ENCODE measurements around the gene WSCD2.
"Not testable (repeated sequence)": the region's sequence is repeated elsewhere in the genome, so short reads cannot be mapped to it uniquely, and the experiment has no call there.

WSCD2 gene

DNA sequence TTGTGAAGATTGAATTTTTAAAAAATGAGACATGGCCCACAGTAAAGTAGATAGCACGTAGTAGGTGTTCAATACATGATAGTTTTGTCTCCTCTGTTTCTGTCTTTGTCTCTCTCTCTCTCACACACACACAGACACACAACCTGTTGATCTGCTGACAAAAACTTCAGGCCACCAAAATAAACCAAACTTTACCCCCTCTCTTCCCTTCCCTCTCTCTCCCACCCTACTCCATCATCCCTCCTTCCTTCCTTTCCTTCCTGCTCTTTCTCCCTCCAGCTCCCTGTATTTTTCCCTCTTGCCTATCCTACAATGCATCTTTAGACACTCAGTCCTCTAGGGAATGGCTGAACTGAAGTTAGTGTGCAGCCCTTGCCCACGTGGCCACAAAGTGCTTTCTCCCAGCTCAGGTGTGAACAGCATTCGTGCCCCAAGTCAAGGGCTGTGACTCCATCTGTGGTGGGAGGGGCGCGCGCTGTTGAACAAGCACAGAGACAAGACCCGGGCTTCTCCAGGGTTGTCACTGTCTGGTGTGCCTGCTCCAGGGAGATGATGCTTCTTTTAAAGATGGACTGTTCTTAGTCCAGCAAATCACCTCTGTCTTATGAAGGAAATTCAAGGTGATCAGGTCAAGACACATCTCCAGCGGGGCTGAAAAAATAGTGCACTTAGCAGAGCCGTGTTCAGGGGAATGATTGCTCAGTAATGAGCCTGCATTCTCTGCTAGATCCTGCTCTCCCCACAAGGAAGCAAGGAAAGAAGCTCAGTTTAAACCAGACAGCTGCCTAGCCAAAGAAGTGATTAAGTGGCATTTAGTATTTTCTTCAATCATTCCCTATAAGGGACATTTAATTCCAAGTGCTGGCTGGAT is 75.3 kb downstream of the WSCD2 start:
- no peak for FAIRE-seq

DNA sequence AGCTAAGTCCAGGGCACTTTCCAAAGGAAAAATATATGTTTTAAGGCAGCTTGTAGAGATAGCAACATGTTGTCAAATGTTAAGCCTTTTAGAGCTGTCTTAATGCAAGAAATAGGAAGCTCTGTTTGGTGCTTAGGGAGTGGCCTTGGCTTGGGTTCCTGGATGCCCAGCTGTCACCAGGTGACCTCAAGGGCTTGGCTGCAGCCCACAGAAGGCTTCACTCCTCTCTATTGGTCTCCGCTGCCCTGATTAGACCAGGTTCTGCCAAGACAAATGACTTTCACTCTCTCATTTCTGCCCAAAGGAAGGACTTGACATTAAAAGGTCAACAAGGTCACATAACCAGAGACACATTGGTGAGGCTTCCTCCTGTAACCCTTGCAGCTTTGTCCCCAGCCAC is 76.8 kb downstream of the WSCD2 start:
- FAIRE-seq, result no peak

DNA sequence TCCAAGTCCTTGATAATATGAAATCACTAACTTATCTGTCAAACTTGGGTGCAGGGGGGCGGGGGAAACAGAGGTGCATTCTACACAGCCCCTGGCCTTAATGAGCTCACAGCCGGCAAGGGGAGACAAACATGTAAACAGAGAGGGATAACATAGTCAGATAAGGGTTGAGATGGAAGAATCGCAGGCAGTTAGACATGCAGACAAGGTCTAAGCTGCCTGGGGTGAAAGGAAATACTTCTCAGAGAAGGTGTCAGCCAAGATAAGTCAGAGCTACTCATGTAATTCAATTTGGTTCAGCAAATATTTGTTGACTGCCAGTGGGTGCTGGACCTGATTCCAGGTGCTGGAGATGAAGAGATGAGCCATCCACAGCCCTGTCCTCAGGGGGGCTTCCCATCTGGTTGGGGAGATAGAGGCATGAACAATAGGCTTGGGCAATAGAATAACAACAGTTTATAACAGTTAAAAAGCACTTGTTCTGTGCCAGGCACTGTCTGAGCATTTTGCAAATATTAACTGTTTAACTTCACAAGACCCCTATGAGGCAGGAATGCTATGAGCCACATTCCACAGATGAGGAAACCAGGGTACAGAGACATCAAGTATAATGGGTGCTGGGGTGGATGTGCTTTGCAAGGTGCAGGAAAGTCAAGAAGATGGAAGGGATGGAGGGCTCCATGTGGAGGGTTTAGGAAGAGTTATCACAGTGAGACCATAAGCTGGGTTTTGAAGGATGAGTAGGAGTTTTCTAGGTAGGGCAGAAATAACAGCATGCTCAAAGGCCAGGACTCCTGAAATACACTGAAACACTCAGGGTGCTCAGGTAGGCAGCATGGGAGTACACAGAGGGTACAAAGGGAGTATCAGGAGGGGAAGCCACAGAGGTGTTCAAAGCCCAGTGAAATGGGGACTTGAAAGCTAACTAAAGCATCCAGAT is 79.0 kb downstream of the WSCD2 start:
- no peak for FAIRE-seq

DNA sequence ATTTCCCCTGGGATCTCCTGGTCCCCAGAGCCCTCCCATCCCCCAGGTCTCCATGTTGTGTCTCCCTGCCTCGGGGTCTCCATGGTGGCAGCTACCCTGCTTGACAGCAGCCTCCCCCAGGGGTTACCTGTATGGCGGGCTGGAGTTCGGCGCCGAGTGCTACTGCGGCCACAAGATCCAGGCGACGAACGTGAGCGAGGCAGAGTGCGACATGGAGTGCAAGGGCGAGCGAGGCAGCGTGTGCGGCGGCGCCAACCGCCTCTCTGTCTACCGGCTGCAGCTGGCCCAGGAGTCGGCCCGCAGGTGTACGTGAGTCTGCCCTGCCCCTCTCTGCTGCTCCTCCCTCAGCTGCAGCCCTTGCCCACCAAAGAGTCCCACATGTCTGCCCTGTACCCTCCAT is 80.9 kb downstream of the WSCD2 start:
- no peak for FAIRE-seq

DNA sequence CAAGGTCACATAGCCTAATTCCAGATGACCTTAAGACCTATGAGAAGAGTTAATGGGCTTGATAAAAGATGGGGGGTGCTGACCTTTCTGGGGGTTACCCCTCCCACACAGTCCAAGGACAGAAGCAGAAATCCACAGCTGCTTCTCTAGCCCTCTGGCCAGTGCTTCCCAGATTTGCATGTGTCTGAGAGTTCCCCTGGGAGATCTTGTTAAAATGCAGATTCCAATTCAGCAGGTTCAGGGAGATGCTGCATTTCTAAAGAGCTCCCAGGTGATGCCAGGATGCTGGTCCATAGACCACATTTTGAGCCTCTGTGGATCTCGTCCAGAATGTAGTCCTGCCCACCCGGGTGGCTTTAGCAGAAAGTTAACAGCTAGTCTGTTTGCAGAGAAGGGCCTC is 82.1 kb downstream of the WSCD2 start:
- FAIRE-seq, result no peak

DNA sequence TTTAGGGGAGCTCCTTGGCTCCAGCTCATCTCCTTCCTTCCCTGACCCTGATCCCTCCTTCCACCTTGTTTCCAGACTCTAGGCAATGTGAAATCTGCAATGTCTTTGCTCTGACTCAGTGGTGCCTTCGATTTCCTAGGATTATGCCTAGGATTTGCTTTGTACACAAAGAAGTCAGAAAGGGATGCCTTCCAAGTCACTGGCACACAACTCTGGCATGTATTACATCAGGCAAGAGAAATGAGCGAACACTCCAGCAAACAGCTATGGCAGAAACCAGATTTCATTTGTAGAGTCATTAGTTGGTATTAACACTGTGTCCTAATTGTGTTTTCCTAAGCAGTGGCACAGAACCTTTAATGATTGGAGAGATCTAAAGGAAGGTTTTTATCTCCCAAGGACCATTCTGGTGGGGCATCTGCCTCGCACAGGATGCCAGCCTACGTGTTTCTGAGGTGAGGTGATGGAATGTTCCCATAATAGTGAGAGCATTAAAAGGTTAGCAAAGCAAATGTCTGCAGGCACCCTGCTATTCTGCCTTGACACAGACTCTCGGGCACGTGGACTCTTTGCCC is 84.9 kb downstream of the WSCD2 start:
- no peak for FAIRE-seq

DNA sequence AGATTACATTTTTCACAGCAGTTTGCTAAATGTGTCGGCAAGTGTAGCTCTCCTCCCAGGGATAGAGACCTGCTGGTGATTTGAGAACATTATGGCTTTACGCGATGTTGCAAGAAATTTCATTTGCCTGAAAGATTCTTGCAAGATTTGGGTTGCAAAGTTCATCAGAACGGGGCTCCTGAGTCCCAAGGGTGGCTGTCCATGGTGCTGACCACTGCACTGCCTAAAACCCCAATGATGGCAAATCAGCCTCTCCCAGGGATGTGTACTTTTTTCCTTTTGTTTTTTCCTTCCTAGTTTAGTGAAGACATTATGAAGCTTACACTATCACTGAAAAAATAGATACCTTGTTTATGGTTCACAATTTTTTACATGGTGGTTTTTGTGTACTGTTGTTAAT is 85.4 kb downstream of the WSCD2 start:
- no peak for FAIRE-seq

DNA sequence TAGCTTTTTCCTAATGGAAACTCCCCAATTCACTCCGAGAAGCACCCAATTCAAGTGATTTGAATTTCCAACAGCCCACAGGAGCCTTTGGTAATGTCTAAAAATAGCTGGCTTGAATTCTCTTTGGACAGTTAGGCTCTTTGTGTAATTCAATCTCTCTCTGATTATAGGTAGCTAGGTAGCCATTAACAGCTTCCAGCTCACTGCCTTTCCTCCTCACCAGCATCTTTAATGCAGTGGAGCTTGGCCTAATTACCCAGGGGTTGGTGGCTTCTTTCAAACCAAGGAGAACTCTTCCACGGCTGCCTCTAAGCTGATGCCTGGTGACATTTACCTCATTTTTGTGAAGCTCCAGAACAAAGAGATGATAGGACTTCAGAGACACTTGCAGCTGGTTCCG is 86.4 kb downstream of the WSCD2 start:
- FAIRE-seq, result peak; percentile 98

DNA sequence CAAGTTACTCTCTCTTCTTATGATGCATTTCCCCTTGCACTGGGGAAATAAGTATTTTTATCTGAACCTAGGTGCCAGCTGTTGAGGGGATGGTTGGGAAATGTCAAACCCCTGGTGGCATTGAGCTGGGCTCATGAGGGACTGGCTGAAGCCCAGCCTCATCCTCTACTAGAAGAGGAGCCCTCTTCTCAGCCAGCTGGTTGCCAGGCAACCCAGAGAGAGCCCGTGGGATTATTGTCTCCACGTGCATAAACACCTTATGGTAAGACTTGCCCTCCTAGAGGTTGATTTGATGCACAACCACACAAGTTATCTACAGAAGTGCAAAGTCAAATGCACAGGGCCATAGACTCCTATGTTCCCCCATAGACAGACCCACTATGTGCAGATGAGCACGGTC is 89.8 kb downstream of the WSCD2 start:
- no peak for FAIRE-seq

DNA sequence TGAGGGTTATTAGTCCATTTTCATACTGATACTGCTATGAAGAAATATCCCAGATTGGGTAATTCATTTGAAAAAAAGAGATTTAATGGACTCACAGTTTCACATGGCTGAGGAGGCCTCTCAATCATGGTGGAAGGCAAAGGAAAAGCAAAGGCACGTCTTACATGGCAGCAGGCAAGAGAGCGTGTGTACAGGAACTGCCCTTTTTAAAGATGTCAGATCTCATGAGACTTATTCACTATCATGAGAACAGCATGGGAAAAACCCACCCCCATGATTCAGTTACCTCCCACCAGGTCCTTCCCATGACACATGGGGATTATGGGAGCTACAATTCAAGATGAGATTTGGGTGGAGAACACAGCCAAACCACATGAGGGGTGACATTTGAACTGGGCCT is 96.0 kb downstream of the WSCD2 start:
- FAIRE-seq, result not testable (repeated sequence)

DNA sequence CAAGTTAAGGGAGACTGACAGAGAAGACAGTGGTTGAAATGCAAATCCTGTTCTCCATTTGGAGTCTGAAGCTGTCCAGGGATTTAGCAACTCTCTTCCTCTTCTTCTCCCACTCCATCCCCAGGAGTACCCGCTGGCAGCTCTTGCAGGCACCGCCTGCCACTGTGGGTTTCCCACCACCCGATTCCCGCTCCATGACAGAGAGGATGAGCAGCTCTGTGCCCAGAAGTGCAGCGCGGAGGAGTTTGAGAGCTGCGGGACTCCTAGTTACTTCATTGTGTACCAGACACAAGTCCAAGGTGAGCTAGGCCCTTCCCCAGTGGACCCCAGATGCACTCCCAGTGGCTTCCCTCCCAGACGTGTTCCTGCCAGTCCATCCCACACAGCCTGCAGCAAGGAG is 97.8 kb downstream of the WSCD2 start:
- FAIRE-seq, result no peak

DNA sequence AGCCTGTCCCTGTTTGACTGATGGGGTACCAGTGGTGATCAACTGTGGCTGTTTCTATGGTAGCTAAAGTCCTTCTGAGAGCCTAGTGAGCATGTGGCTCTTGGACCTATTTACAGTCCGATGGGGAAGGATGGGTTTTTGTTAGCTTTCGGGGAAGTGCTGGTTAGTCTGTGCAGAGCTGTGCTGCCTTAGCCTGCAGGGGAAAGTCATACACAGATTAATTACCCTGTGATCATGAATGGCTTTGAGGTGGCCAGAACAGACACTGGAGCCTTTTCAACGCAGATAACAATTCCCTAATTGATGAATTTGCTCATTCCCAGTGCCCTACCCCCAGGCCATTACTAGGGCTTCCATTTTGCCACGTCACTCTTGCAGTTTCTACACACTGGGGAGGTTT is 99.7 kb downstream of the WSCD2 start:
- no peak for FAIRE-seq

DNA sequence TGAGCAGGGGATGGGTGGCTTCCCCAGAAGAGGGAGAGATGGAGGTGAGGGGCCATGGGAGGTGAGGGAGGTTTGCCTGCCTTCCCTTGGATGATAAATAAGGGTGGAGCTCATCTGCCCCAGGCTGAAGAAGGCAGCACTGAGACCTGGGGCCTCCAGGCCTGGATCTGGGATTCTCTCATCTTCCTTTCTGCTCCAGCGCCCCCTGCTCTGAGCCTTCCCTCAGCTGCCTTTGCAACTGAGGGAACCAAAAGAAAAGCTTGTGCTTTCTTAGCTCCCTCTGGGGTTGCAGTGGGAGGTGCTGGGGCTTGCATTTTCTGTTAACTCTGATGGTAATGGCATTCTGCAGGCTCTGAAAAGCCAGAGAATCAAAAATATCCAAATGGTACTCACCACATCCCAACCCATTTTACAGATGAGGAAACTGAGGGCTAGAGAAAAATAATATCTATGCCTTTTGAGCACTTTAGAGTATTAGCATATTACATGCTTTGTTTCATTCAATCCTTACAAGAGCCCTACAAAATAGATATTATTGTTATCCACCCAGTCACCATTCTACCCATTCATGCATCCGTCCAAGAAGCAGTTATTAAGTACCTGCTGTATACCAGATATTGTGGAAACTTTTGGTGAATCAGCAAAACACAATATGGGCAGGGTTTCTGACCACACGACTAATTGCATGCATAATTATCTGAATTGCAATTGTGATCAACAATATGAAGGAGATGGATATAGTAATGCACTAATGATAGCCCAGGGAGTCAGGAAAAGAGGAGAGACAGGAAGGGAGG is 102.2 kb downstream of the WSCD2 start:
- FAIRE-seq, result no peak

DNA sequence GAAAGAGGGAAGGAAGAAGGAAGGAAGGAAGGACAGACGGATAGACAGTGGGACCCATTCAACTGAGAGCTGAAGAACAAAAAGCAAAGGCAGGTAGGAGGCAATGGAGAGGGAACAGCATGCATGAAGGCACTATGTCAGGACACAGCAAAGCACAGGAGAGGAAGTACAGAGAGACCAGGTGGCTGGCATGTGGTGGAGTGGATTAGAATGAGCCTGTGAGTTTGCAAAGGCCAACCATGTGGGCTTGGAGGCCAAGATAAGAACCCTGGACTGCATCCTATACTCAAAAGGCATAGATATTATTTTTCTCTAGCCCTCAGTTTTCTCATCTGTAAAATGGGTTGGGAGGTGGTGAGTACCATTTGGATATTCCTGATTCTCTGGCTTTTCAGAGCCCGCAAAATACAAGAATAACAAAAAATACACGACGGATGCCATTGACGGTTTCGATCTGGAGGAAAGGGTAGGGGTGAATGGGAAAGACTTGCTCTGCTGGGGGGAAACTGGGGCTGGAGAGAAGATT is 102.9 kb downstream of the WSCD2 start:
- FAIRE-seq, result no peak

DNA sequence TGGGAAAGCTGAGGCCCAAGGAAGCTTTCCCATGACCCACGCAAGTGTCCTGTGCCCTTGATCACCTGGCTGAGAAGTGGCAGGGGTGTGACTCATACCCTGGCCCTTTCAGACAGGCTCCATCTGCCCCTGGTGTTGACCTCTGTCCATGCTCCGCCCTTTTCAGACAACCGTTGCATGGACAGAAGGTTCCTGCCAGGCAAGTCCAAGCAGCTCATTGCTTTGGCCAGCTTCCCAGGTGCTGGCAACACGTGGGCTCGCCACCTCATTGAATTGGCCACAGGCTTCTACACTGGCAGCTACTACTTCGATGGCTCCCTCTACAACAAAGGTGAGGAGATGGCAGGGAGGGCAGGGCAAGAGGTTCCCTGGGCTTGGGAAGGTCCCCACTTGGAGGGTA is 103.5 kb downstream of the WSCD2 start:
- no peak for FAIRE-seq

DNA sequence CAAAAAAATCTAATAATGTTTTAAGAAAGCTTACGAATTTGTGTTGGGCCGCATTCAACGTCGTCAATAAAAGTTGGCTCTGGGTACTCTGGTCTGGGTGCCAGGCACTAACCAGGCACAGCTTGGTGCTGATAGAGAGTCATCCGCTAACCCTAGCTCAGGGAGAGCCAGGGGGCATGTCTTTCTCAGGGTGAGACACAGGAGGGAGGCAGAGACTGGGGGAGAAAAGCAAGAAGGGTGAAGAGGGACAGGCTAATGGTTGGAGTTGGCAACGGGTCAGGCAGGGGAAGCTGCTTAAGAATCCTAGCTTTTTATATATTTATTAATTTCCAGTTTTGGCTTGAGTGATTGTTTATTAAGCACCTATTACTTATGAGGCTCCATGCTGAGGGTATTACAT is 105.1 kb downstream of the WSCD2 start:
- FAIRE-seq, result no peak

DNA sequence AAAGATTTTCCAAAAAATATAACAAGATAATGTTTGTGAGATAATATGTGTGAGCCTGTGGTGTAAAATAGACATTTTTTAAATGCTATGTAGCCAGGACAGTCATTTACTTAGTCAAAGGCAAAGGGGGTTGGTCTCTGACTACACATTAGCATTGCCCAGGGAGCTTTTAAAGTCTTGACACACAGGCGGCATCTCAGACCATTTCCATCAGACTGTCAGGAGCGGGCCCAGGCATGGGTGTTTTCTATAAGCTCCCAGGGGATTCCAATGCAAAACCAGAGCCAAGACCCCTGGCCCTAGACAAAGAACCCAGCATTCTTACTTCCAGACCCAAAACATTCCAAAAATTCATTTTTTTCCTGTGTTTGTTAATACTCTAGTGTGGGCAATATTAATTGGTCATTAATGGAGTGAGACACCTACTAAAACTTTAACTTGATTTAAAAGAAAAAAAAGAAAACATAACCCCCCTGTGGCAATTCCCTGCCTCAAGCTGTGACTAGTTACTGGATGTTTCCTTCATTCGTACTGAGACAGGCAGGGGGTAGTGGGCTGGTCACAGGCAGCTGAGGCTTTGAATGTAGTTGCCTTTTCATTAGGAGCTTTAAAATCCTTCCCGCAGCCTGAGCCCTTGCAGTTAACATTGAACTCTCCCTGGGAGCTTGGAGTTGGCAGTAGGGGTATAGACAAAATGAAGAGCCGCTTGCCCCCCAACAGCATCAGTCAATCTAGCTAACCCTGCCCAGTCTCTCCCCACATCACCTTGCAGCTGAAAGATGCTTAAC is 106.3 kb downstream of the WSCD2 start:
- no peak for FAIRE-seq

DNA sequence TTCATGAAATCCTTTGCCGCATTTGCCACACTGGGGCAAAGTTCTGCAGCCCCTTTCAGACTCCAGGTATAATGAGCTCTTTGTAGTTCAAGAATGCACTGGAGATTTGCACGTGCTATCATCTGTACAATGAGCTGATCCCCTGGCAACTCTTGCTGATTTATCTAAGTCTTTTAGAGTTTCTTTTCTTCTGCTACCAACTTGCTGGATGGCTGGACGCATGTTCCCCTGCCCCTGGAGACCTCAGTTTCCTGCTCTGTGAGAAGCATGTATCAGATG is 106.8 kb downstream of the WSCD2 start:
- FAIRE-seq, result no peak

DNA sequence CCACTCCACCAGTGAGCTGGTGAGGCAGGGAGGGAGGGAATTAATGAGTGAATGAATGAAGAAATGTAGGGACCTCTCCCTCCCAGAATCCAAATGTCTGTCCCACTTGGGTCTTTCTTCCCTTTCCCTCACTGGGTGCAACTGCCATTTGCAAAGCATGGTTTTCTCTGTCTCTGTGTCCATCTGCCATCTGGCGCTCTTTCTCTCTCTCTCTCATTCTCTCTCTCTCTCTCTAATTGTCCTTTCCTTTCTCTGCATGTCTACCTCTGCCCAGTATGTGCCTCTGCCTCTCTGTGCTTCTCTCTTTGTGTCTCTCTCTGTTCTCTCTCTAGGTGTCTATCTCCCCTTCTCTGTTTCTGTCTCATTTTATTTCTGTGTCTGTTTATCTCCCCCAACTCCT is 107.3 kb downstream of the WSCD2 start:
- no peak for FAIRE-seq

DNA sequence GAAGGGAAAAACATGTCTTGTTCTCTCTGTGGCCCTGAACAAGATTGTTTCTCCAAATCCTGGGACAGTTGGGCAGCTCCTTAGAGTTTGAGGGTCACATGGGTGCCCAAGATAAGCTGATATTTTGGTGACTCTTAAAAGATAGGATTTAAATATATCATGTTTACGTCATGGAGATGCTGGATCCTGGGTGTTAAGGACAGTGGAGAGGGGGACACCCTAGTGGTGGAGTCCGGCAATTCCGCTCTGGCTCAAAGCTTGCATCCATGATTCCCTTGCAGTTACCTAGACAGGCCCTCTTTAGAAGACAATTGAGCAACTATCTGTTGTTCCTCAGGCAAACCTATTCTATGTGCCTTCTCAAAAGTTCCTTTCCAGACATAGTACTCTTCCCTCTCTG is 108.2 kb downstream of the WSCD2 start:
- no peak for FAIRE-seq

DNA sequence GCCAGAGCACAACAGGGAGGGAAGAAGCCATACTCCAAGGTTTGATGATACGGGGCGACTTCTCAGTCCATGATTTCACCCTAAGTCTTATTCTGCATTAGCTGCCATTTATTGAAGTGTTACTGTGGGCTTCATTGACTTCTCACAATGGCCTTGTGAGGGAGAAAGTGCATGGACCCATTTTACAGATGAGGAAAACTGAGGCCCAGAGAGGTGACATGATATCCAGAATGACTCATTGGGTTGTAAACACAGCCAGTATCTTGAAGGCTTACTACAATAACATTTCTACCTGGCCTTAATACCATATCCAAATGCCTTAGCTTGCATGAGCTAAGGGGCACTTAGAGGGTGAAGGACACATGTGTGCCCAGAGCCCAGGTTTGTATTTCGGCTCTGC is 109.4 kb downstream of the WSCD2 start:
- no peak for FAIRE-seq

DNA sequence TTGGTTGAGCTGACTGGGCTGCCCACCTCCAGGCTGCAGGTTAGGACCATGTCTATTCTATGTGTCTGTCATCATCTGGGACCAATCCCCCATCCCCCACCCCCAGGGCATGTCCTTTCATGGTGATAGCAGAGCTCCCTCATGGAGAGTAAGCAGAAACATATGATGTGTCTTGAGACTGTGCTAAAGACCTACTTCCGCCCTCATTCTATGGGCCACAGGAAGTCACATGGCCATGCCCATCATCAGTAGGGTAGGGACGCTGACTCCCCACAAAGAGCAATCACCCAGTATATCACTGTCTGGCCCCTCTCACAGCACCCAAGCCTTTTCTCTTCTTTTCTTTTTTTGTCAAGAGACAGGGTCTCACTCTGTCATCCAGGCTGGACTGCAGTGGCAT is 110.3 kb downstream of the WSCD2 start:
- FAIRE-seq, result no peak
